Activated T-helper 1 cell treated with anti-CD3 and anti-CD28 coated beads, Interleukin-12 subunit alpha, Interleukin-12 subunit beta, Interleukin-2, Interleukin-4 antibody, amounts not matched to agents 30 ng/mL and 10 ng/mL and 1 ng/mL, durations not matched to agents 14 hours and 24 hours and 36 hours (primary cell): Measurements from ENCODE around the gene FYB2. TPM values are rescaled to one million over a fixed set of nuclear protein-coding genes. Genes with fewer than 3 reads are reported as not detected.

Source experiments
- DNase-seq: peaks from one replicate; pipeline ENCODE4 v3.0.0; 2021; ENCODE audit warnings: low spot score
- H3K27ac Mint-ChIP-seq: one replicate; pipeline ENCODE4 v1.8.0; 2021; ENCODE audit warnings: mild to moderate bottlenecking, mixed read lengths
- H3K27me3 Mint-ChIP-seq: one replicate; pipeline ENCODE4 v1.8.0; 2022; ENCODE audit warnings: mild to moderate bottlenecking, moderate library complexity, mixed read lengths; ENCODE audit not compliant: insufficient read depth
- H3K36me3 Mint-ChIP-seq: one replicate; pipeline ENCODE4 v1.8.0; 2021; ENCODE audit warnings: low read depth, mixed read lengths
- H3K4me1 Mint-ChIP-seq: one replicate; pipeline ENCODE4 v1.8.0; 2021; ENCODE audit warnings: low read depth, mixed read lengths
- H3K4me3 Mint-ChIP-seq: one replicate; pipeline ENCODE4 v1.8.0; 2021; ENCODE audit warnings: mild to moderate bottlenecking, moderate library complexity, mixed read lengths
- H3K9me3 Mint-ChIP-seq: one replicate; pipeline ENCODE4 v1.8.0; 2021; ENCODE audit warnings: mixed read lengths
- intact Hi-C: fragments of 100-400 bp; cut with micrococcal nuclease; formaldehyde crosslinking; loops from one replicate; pipeline ENCODE4 v1.15.1; 2024
- total RNA-seq: library from RNA; stranded (reverse); gene quantifications from 2 replicates; pipeline ENCODE4 v1.2.3, GENCODE V29; 2022

Gene FYB2
- total RNA-seq, 1 donor from 2014 or later: not detected

DNA sequence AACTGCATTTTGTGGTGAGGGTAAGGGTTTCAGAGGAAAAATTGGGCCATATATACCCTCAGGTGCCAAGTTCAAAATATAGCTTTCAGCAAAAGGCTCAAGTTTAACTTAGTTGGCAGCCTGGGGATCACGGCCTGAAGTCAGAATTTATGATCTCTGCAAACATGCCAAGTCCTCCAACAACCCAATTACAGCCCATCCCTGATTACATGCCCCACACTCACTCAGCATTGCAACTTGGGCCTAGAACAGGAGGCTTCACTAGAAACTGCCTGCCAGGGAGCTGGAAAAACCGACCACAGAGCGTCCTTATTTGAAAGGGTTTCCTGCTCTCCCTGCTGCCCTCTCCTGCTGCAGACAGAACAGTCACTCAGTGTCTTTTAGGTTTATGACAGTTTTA is 12.4 kb downstream of the FYB2 start:
- no peaks in the 10 kb centered on the region for H3K4me1 Mint-ChIP-seq
- H3K9me3 Mint-ChIP-seq: no peaks in the 10 kb centered on the region
- peaks cover 3% of the 10 kb centered on the region for H3K27me3 Mint-ChIP-seq
- intact Hi-C loops: no loop called here
- H3K4me3 Mint-ChIP-seq: no peak overlapping the region
- H3K27ac Mint-ChIP-seq: no peak overlapping the region
- no peaks in the 10 kb centered on the region for H3K36me3 Mint-ChIP-seq
- DNase-seq: no peak

DNA sequence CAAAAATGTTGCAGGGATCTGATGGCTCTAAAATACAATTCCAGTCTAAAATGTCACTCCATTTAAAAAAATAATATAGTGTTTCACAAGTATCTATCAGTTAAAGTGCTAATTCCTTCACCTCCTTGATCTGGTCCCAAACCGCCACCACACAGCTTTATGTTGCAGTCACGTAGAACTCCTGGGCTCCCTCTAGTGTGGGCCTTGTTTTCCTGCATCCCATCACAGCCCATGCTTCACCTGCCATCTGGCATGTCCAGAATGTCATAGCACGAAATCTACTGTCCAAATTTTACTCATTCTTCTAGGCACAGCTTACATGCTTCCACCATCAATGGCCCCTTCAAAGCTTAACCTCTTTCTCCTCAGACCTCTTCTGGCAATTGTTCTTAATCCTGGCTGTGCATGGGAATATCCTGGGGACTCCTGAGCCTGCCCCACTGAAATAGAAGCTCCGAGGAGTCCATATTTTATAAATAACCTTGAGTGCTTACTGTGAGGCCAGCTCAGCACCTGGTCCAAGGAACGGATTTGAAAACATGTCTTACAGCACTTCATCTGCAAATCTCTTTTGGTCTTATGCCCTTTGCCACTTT is 15.5 kb downstream of the FYB2 start:
- no peaks in the 10 kb centered on the region for H3K4me1 Mint-ChIP-seq
- no peak for DNase-seq
- no peaks in the 10 kb centered on the region for H3K27me3 Mint-ChIP-seq
- intact Hi-C loops: no loop called here
- H3K9me3 Mint-ChIP-seq: no peaks in the 10 kb centered on the region
- no peaks in the 10 kb centered on the region for H3K36me3 Mint-ChIP-seq
- H3K4me3 Mint-ChIP-seq: no peak overlapping the region
- no peak overlapping the region for H3K27ac Mint-ChIP-seq

DNA sequence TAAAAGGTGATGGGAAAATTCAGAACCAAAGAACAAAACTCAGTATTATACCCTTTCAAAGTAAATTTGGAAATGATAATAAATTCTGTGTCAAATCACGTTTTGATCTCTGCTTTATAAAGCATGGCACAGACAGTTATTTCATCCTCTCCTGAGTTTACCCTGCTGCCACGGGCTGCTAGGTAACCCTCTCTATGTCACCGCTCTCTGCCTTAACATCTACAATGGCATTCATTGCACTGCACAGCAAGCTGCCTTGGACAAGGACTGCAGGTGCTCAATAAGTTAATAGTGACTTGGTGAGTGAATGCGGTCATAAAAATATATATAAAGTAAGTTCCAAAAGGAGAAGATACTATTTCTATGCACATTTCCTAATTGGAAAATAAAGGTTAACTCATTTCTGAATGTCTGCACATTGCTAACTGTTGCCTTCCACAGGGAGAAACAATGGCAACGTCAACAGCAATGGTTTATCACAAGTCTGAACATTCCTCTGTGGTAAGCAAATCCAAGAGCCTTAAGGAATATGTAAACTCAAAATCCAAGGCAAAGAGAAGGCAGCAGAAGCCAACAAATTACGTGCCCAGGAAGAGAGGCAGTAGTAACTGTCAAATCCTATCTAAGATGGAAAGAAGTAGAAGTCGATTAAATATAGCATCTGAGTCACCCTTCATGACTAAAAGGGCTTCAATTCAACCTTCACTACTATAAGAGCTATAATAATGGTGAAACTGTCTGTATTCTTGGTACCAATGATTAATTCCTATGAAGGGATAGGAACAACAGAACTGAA is 19.4 kb downstream of the FYB2 start:
- Mint-ChIP-seq H3K27me3 (peaks cover 2% of the 10 kb centered on the region), H3K4me1 (no peaks in the 10 kb centered on the region), H3K4me3 (no peak overlapping the region), H3K36me3 (no peaks in the 10 kb centered on the region), H3K27ac (no peak overlapping the region), H3K9me3 (no peaks in the 10 kb centered on the region)
- no peak for DNase-seq
- intact Hi-C loops: no loop called here

DNA sequence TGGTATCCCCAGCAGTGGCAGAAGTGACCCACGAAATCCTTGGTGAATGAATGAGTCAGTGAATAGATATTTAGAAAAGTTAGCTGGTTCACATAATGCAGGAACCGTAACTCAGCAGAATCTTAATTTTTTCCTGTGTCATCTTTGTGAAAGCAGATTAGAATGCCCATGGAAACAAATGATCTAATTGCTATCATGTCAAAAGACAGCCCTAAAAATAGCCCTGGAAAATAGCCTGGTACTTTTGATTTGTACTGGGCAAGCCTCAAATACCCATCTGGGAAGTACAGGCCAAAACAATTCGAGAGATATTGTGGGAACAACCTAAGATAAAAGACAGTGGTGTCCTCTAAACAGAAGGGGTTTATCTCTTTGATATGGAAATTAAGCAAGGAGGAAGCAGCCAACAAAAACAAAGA is 21.1 kb downstream of the FYB2 start:
- no peak overlapping the region for H3K27ac Mint-ChIP-seq
- H3K4me3 Mint-ChIP-seq: no peak overlapping the region
- intact Hi-C loops: no loop called here
- no peaks in the 10 kb centered on the region for H3K4me1 Mint-ChIP-seq
- H3K27me3 Mint-ChIP-seq: peaks cover 2% of the 10 kb centered on the region
- H3K36me3 Mint-ChIP-seq: no peaks in the 10 kb centered on the region
- no peak for DNase-seq
- H3K9me3 Mint-ChIP-seq: no peaks in the 10 kb centered on the region

DNA sequence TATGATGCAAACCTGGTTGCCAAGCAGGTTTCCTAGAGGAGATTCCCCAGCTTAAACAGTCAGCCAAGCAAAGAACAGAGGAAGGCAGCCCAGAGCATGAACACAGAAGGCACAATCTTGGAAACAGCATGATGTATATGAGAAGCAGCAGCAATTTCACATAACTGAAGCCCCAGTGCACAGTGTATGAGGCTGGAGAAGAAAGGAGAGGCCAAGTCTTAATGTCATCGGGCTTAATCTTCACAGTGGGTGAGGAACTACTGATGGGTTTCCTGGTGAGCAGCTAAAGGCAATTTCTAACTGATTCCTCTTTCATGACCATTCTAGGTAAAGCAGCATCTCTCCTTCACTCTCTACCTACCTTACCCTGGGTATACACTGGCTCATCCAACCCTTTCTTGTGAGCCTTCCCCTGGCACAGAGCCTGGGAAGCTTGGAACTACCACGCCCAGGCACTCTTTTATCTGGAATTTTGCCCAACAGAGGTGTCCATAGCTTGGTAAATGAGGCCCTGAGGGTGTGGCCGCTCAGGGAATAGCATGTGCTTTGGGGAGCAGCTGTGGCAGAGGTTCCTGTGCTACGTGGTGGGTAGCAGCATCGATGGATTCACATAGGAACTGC is 22.0 kb downstream of the FYB2 start:
- Mint-ChIP-seq H3K27me3 (peaks cover 2% of the 10 kb centered on the region), H3K4me3 (no peak overlapping the region)

DNA sequence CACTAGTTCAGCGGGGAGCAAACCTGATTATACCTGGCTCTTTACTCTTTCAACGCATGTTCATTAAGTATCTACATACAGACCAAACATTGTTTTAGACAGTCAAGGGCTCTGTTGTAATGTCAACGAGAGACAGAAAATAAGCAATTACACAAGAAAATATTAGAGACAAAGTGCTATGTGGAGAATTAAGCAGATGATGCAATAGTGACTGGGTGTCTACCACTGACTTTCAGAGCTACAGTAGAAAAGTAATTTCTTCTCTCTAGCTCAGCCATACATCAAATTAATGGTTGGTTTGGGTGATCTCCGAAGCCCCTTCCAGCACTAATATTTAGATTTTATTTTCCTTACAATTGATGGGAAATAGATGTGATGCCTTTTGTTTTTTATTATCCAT is 23.3 kb downstream of the FYB2 start:
- intact Hi-C loops: no loop called here
- H3K4me3 Mint-ChIP-seq: no peak overlapping the region
- H3K4me1 Mint-ChIP-seq: no peaks in the 10 kb centered on the region
- no peak for DNase-seq
- H3K27ac Mint-ChIP-seq: no peak overlapping the region
- no peaks in the 10 kb centered on the region for H3K36me3 Mint-ChIP-seq
- no peaks in the 10 kb centered on the region for H3K9me3 Mint-ChIP-seq
- peaks cover 2% of the 10 kb centered on the region for H3K27me3 Mint-ChIP-seq

More for the DNA sequence above, 22.0 kb downstream of the FYB2 start:
- Mint-ChIP-seq H3K4me1 (no peaks in the 10 kb centered on the region), H3K27ac (no peak overlapping the region), H3K9me3 (no peaks in the 10 kb centered on the region), H3K36me3 (no peaks in the 10 kb centered on the region)
- intact Hi-C loops: no loop called here
- no peak for DNase-seq

DNA sequence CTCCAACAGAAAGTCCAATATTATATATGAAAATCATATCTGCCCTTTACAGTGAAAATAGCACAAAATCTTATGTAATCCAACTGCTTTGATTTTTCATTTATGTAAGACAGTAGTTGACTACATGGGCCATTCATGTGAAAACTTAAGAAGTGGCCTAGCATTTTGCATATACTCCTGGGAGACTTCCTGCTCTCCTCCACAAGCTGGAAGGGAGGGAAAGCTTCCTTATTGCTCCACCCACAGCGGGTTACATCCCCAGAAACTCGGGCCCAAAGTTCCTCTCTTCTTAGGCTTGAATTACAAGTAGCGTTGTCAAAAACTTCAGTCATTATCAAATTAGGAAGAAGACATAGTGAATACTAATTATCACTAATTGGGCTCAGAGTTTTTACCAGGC is 29.2 kb downstream of the FYB2 start:
- Mint-ChIP-seq H3K4me1 (no peaks in the 10 kb centered on the region), H3K27ac (no peak overlapping the region), H3K27me3 (peaks cover 6% of the 10 kb centered on the region), H3K36me3 (no peaks in the 10 kb centered on the region), H3K9me3 (no peaks in the 10 kb centered on the region), H3K4me3 (no peak overlapping the region)
- DNase-seq: no peak
- intact Hi-C loops: no loop called here

DNA sequence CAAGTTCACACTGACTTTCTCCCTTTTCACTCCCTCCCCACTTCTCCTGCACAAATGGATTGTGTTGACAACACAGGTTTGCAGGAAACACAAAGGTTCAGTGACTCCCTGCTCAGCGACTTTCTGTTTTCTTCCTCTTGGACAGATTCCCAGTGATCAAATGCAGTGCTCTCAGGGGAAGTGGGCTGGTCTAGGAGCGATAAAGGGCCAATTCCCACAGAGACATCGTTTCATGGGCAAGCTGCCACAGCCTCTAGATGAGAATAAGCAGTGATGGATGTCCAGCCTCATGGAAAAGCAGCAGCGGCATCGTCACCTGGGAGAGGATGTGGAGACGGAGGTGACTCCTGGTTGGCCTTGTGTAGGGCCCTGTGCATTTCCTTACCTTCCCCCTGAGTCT is 30.6 kb downstream of the FYB2 start:
- no peaks in the 10 kb centered on the region for H3K36me3 Mint-ChIP-seq
- DNase-seq: no peak
- intact Hi-C loops: no loop called here
- H3K27ac Mint-ChIP-seq: no peak overlapping the region
- no peaks in the 10 kb centered on the region for H3K9me3 Mint-ChIP-seq
- H3K4me1 Mint-ChIP-seq: no peaks in the 10 kb centered on the region
- peaks cover 6% of the 10 kb centered on the region for H3K27me3 Mint-ChIP-seq
- no peak overlapping the region for H3K4me3 Mint-ChIP-seq

DNA sequence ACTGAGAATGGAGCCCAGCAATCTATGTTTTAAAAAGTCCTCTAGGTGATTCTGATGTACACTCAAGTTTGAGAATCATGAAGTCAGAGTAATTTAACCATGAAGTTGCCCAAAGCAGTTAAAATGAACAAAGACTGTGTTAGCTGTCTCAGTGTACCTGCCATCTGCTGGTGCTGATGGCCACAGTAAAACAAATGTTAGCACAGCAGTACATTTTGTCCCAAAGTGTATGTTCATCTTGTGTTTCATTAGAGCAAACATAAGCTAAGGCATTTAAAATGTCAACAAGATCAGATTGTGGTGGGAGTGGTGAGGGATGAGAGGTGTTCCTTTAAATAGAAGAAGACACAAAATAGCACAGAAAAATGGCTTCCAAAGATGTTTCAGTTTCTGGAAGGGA is 31.1 kb downstream of the FYB2 start:
- H3K4me1 Mint-ChIP-seq: no peaks in the 10 kb centered on the region
- H3K4me3 Mint-ChIP-seq: no peak overlapping the region
- DNase-seq: no peak
- H3K27me3 Mint-ChIP-seq: peaks cover 6% of the 10 kb centered on the region
- intact Hi-C loops: no loop called here
- H3K9me3 Mint-ChIP-seq: no peaks in the 10 kb centered on the region
- H3K27ac Mint-ChIP-seq: no peak overlapping the region
- H3K36me3 Mint-ChIP-seq: no peaks in the 10 kb centered on the region

DNA sequence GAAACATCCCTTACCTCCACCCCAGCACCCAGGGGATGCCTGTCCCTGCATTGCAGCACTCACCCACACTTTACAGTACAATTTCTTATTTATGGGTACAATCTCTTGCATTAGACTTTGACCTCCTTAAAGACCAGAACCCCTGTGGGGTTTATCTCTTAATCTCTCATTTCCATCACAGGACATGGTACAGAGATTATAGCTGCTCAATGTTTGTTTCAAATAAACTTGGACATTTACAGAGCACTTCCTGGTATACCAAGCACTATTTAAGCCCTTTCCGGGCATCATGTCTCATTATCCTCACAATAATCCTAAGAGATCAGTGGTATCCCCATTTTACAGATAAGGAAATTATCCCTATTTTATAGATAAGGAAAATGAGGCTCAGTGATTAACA is 31.9 kb downstream of the FYB2 start:
- no peaks in the 10 kb centered on the region for H3K9me3 Mint-ChIP-seq
- no peak for DNase-seq
- no peaks in the 10 kb centered on the region for H3K36me3 Mint-ChIP-seq
- intact Hi-C loops: no loop called here
- H3K27me3 Mint-ChIP-seq: peaks cover 6% of the 10 kb centered on the region
- H3K27ac Mint-ChIP-seq: no peak overlapping the region
- no peaks in the 10 kb centered on the region for H3K4me1 Mint-ChIP-seq
- H3K4me3 Mint-ChIP-seq: no peak overlapping the region

DNA sequence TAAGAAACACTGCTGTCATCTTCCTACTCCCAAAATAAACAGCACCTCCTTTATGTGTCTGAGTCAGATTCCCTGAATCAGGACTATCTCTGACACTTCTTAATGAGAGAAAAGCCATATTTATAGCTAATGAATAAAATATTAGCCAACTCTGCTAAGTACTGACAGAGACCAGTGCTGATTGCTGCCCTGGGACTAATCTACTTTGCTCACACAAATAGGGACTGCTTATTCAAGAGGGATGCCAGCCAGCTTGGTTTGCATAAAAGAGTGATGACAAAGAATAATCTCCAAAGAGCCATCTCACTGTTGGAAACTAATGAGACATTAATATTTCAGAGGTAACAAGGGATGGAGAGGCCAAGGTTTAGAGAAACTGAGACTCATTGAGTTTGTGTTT is 36.4 kb downstream of the FYB2 start:
- no peaks in the 10 kb centered on the region for H3K4me1 Mint-ChIP-seq
- no peaks in the 10 kb centered on the region for H3K36me3 Mint-ChIP-seq
- no peak for DNase-seq
- H3K9me3 Mint-ChIP-seq: no peaks in the 10 kb centered on the region
- no peak overlapping the region for H3K4me3 Mint-ChIP-seq
- intact Hi-C loops: no loop called here
- no peak overlapping the region for H3K27ac Mint-ChIP-seq
- H3K27me3 Mint-ChIP-seq: peaks cover under 1% of the 10 kb centered on the region

DNA sequence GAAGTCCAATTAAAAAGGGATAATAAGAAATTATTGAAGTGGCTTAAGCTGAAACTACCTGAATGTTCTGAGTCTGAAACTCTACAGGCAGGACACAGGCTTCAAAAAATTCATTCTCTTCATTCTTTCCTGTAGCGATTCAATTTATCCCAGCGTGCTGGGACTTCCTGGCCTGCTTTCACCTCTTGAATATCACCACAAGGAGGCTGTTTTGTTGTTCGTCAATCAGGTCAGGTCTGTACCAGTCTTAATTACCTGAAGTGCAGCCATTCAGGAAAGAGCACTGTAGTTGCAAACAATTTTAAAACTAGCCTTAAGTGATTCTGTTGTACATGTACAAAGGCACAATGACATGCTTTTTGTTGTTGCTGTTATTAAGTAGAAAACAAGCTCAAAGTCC is 38.4 kb downstream of the FYB2 start:
- Mint-ChIP-seq H3K36me3 (no peaks in the 10 kb centered on the region), H3K27ac (no peak overlapping the region), H3K4me3 (no peak overlapping the region), H3K27me3 (no peaks in the 10 kb centered on the region), H3K4me1 (no peaks in the 10 kb centered on the region), H3K9me3 (no peaks in the 10 kb centered on the region)
- intact Hi-C loops: no loop called here
- DNase-seq: no peak

DNA sequence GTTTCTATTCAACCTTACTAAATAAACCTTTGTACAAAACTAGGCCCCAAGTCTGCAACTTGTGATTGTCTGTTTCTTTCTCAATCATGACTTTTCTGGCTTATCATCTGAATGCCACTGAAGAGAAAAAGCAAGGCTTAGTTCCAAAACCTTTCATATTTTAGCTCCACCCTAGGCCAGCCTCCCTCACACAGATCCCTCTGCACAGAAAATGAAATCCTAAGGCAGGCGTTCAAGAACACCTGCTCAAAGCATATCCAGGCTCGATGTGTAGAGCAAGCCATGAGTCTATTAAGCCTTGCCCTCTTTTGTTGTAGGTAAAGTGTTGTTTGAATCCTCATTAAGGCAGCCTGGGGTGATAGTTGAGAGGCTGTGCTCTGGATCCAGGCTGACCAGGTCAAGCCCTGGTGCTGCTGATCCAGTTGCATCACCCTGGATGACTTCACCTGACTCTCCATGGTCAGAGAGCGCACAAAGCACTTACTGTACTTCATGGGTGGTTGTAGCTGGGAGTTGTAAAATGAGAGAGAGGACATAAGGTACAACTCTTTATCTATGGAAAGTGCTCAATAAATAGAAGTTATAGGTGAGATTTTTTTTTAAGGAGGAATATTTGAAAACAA is 39.0 kb downstream of the FYB2 start:
- Mint-ChIP-seq H3K4me3 (no peak overlapping the region), H3K9me3 (no peaks in the 10 kb centered on the region), H3K4me1 (no peaks in the 10 kb centered on the region), H3K36me3 (no peaks in the 10 kb centered on the region), H3K27me3 (no peaks in the 10 kb centered on the region), H3K27ac (no peak overlapping the region)
- DNase-seq: no peak
- intact Hi-C loops: no loop called here
